ENCODE measurements around the gene GTF2IRD1.

The GTF2IRD1 gene

GRCh38 chr7:74452748-74453321, 871 bp upstream of the GTF2IRD1 start:
- TF ChIP-seq CTCF (conservative IDR thresholded peaks at IDR 0.05; ENCODE audit: low read length), result no peak
- peak; percentile 36 for DNase-seq (ENCODE audit: low read depth)
- H3K4me3 ChIP-seq (ENCODE audit: low read length), result peak overlapping the region; percentile 71

- H3K4me3 ChIP-seq (ENCODE audit: low read length), result peak overlapping the region; percentile 71
- no peak for DNase-seq (ENCODE audit: low read depth)
- TF ChIP-seq CTCF (conservative IDR thresholded peaks at IDR 0.05; ENCODE audit: low read length), result no peak
These were observed 567 bp downstream of the GTF2IRD1 start for GRCh38 chr7:74454021-74454924.

- DNase-seq (ENCODE audit: low read depth), result no peak
- peak overlapping the region; percentile 71 for H3K4me3 ChIP-seq (ENCODE audit: low read length)
- no peak for TF ChIP-seq CTCF (conservative IDR thresholded peaks at IDR 0.05; ENCODE audit: low read length)
These were observed 1.2 kb downstream of the GTF2IRD1 start for GRCh38 chr7:74454925-74455288.

GRCh38 chr7:74455291-74455804, 1.6 kb downstream of the GTF2IRD1 start:
- no peak overlapping the region; the same call in 1 of the 2 replicates for H3K4me3 ChIP-seq (ENCODE audit: low read length)
- DNase-seq (ENCODE audit: low read depth), result no peak
- TF ChIP-seq CTCF (conservative IDR thresholded peaks at IDR 0.05; ENCODE audit: low read length), result no peak

- no peak for TF ChIP-seq CTCF (conservative IDR thresholded peaks at IDR 0.05; ENCODE audit: low read length)
- H3K4me3 ChIP-seq (ENCODE audit: low read length), result no peak overlapping the region
- no peak for DNase-seq (ENCODE audit: low read depth)
These were observed 2.2 kb downstream of the GTF2IRD1 start for GRCh38 chr7:74455928-74456327.

- TF ChIP-seq CTCF (conservative IDR thresholded peaks at IDR 0.05; ENCODE audit: low read length), result no peak
- DNase-seq (ENCODE audit: low read depth), result no peak
- no peak overlapping the region for H3K4me3 ChIP-seq (ENCODE audit: low read length)
These were observed 3.3 kb downstream of the GTF2IRD1 start for GRCh38 chr7:74457007-74457406.
